Activated CD4-positive, alpha-beta T cell treated with anti-CD3 and anti-CD28 coated beads, Interleukin-2, Interleukin-4, amounts not matched to agents 100 ng/mL and 50 ng/mL, durations not matched to agents 16 hours and 8 hours (primary cell): ENCODE data around the gene REM1.
"Not testable (repeated sequence)": the region's sequence is repeated elsewhere in the genome, so short reads cannot be mapped to it uniquely, and the experiment has no call there.

Experiments used
- DNase-seq: peaks from one replicate; pipeline ENCODE4 v3.0.0-alpha.2; 2020; ENCODE audit warnings: low spot score

The REM1 gene, protein sequence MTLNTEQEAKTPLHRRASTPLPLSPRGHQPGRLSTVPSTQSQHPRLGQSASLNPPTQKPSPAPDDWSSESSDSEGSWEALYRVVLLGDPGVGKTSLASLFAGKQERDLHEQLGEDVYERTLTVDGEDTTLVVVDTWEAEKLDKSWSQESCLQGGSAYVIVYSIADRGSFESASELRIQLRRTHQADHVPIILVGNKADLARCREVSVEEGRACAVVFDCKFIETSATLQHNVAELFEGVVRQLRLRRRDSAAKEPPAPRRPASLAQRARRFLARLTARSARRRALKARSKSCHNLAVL

GRCh38 chr20:31474758-31475427 lies at the start of gene REM1, which contains the start of gene DEFB124:
Gene REM1, plus strand, starts transcription at chr20:31475288. Its CDS starts 1,158 bp downstream, at chr20:31476446.
Gene DEFB124, minus strand, starts transcription at chr20:31475127. Its CDS starts 2,114 bp downstream, at chr20:31473013.
- no peak for DNase-seq

DNA sequence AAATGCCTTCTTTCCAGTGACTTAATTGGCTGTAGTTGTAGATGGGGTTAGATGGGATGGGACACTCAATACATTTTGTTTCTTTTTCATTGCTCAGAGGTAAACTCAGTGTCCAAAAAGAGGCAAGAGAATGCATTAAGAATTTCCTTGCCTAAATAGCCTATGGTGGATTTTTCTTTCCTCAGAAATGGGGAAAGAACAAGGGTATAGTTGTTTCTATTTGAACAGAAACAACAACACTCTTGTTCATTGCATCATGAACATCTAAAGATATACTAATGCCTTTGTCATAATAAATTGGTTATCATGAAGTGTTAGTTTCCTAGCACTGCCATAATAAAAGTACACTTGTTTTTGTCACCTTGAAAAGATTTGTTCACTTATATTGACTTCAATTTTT lies 49.3 kb upstream of the REM1 start:
- no peak for DNase-seq

DNA sequence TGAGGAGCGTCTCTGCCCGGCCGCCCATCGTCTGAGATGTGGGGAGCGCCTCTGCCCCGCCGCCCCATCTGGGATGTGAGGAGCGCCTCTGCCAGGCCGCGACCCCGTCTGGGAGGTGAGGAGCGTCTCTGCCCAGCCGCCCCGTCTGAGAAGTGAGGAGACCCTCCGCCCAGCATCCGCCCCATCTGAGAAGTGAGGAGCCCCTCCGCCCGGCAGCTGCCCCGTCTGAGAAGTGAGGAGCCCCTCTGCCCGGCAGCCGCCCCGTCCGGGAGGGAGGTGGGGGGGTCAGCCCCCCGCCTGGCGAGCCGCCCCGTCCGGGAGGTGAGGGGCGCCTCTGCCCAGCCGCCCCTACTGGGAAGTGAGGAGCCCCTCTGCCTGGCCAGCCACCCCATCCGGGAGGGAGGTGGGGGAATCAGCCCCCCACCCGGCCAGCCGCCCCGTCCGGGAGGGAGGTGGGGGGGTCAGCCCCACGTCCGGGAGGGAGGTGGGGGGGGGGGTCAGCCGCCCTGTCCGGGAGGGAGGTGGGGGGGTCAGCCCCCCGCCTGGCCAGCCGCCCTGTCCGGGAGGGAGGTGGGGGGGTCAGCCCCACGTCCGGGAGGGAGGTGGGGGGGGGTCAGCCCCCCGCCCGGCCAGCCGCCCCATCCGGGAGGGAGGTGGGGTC lies 48.1 kb upstream of the REM1 start:
- not testable (repeated sequence) for DNase-seq

- DNase-seq, result not testable (repeated sequence)
Observed at GRCh38 chr20:31427576-31427975, 47.5 kb upstream of the REM1 start.

DNA sequence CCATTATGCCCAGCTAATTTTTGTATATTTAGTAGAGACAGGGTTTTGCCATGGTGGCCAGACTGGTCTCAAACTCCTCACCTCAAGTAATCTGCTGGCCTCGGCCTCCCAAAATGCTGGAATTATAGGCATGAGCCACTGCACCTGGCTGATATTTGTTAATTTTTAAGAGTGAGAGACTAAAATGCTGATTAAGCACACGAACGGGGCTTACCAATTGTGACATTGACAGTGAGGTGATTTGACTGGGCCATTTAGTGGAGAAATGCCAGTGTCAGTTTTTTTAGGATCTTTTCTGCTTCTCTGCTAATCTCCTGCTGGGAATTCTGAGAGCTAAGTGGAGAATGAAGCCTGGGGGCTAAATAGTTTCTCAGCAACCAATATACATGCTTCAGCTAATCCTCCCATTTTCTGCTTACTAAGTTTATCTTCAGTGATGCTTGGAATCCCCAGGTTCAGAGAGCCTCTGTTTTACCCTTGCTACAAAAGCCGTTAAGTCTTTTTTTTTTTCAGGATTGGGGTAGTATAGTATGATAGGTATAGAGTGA lies 44.4 kb upstream of the REM1 start:
- no peak for DNase-seq

- no peak for DNase-seq
Observed at GRCh38 chr20:31440012-31440659, 35.0 kb upstream of the REM1 start, which contains the start of gene DEFB123. Gene DEFB123, plus strand, starts transcription at chr20:31440632. Its CDS starts 67 bp downstream, at chr20:31440699.

DNA sequence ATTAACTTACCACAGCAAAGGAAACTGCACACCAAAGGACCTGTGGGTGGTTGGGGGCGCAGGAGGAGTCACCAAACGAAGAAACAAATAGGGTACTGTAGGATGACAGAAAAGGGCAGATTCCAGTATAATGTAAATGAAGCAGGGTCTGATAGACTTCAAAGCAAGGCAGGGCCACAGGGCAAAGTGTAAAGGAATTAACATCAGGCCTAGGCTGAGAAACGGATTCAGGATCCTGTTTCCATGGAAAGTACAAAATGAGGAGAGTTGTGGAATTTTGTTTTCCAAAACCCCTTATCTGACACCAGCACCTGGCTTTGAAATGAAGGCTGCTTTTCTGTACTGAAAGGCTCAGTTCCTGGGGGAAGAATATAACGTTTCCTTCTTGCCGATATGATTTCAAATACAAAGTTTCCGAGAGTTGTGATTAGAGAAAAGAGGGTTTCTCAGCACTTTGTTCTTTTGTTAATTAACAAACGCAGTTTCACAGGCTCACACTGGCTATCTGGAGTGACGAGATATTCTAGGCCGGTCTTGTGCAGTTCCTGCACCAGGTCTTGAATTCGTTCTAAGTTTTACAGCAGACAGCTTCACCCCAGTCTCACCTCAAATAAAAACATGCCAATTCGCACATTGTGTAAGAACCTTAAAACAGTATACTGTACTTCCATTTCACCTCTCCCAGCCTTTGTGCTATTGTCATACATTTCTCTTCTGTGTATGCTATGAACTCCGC lies 28.8 kb upstream of the REM1 start:
- DNase-seq, result no peak

DNA sequence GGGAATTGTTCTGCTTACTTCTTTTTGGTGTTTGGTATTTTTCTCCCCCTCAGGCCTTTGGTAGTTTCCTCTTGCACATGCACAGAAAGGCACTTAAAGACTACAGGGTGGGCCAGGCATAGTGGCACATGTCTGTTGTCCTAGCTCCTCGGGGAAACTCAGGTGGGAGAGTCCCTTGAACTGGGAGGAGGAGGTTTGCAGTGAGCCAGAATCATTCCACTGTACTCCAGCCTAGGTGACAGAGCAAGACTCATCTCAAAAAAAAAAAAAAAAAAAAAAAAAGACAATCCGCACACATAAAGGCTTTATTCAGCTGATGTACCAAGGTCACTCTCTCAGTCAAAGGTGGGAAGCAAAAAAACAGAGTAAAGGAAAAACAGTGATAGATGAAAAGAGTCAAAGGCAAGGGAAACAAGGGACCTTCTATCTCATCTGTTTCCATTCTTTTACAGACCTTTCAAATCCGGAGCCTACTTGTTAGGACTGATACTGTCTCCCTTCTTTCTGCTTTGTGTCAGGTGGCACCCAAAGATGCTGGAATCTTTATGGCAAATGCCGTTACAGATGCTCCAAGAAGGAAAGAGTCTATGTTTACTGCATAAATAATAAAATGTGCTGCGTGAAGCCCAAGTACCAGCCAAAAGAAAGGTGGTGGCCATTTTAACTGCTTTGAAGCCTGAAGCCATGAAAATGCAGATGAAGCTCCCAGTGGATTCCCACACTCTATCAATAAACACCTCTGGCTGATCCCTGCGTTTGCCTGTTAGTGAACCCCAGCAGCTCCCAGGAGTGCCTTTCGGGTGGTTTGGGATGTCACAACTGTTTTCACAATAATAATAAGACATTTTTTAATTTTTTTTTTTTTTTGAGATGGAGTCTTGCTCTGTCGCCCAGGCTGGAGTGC lies 25.3 kb upstream of the REM1 start:
- DNase-seq, result no peak

GRCh38 chr20:31452575-31452974 lies 22.5 kb upstream of the REM1 start:
- DNase-seq, result no peak

DNA sequence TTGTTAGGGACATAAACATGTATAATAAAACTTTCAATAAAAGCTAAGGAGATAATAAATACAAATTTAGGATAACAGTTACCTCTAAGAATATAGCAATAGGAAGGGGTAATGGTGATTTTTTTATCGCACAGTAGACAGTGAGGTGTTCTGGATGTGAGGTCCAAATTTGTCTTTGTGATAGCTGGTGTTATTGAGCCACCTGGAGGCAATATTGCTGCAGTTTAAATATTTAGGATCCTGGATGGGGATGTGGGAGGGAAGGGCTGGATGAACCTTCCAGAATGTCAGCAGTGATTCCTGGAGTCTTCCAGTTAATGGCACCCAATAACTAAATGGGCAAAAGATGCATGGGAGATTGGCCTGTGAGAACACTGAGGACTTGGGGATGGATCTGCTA lies 20.7 kb upstream of the REM1 start:
- DNase-seq, result no peak

DNA sequence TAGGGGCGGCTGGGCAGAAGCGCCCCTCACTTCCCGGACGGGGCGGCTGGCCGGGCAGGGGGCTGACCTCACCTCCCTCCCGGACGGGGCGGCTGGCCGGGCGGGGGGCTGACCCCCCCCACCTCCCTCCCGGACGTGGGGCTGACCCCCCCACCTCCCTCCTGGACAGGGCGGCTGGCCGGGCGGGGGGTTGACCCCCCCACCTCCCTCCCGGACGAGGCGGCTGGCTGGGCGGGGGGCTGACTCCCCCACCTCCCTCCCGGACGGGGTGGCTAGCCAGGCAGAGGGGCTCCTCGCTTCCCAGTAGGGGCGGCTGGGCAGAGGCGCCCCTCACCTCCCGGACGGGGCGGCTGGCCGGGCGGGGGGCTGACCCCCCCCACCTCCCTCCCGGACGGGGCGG lies 4.1 kb upstream of the REM1 start:
- not testable (repeated sequence) for DNase-seq

DNA sequence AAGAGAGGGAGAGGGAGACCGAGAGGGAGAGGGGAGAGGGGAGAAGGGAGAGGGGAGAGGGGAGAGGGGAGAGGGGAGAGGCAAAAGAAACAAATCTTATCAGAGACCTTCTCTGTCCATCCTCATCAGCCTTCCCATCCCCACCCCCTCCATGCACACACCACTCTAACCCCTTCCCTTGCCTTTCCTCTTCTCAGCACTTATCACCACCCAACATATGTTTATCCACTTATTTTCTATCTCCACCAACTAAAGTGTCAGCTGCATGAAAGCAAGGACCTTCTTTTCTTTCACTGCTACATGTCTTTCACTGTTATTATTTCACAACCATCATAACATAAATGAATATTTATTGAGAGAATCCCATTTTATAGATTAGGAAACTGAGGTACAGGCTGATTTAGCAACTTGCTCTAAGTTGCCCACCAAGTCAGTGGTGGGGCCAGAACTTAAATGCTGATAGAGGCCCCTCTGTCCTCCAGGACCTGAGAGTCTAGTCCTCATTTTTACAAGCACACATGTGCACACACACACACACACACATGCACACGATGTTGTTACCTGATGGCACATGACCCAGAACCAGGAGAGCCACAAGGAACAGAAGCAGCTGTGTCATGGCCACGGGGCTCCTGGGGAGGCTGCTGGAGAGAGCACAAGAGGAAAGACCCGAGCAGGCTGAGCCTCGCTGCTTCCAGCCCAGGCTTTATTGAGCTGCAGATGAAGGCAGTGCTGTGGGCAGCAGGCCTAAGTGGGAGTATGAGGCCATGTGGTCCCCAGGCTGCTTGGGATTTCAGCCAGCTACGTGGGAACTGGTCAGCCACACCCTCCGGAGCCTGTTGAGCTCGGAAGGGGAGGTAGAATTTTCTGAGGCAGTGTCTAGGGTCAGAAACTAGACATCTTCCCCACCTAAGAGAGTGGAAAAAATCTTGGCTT lies 2.4 kb upstream of the REM1 start:
- no peak for DNase-seq

DNA sequence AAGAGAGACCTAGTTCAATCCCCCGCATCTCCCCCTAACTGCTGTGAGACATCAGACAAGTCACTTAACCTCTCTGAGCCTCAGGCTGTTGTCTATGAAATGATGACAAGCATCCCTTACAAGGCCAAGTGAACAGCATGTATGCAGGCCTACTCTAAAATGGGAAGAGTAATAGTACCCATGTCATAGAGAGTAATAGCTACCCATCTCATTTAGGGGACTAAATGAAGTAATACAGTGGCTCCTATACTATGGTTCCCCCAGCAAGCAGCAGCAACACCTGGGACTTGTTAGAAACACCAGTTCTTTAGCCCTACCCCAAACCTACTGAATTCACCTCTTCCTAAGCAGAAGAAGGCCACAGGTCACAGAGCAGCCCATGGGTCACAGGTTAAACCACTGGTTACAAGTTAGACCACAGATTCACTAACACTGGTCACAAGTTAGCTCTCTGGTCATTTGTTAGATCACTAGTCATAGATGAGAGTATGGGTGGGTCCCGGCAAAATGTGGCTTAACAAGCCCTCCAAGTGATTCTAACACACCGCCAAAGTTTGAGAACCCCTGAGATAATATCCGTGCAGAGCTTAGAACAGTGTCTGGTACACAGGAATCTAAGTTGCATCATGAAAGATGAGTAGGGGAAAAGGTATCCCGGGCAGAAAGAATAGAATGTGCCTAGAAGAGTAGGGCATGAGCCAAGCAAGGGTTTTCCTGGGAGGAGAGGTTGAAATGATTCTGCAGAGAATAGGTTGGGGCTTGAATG lies 1.6 kb upstream of the REM1 start:
- no peak for DNase-seq

DNA sequence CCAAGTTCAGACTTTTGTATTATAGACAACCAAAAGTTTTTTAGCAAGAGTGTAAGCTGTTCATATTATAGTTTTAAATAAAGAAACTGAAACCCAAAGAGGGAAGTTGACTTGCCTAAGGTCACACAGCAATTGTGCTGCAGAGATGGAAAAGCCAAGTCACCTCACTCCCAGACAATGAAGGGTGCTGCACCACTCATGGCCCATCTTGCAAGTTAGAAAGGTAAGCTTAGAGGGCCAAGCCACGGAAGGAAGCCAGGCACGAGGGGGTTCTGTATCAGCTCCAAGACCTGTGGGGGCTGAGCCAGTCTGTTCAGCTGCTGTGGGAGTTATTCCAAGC lies 1.0 kb upstream of the REM1 start:
- DNase-seq, result no peak

GRCh38 chr20:31475472-31476293 lies 595 bp downstream of the REM1 start:
- no peak for DNase-seq

- DNase-seq, result no peak
Observed at GRCh38 chr20:31476294-31476585, 1.2 kb downstream of the REM1 start.

- no peak for DNase-seq
Observed at GRCh38 chr20:31476643-31477215, 1.6 kb downstream of the REM1 start.

GRCh38 chr20:31484001-31484400 lies 8.9 kb downstream of the REM1 start:
- DNase-seq, result no peak
